OCI-LY7 (cell line): ENCODE data around the gene GSX1.

Source experiments
- CTCF ChIP-seq: fragments of 200-600 bp; sonication (generic); conservative IDR thresholded peaks from 2 replicates; pipeline ENCODE4 v1.5.1; 2014; ENCODE audit warnings: mild to moderate bottlenecking, antibody characterized with exemption, low read length, moderate library complexity, mixed read lengths
- EZH2phosphoT487 ChIP-seq: fragments of 200-600 bp; sonication (generic); IDR thresholded peaks from 2 replicates; pipeline ENCODE4 v1.6.1; 2018; ENCODE audit warnings: low read depth, borderline replicate concordance, mild to moderate bottlenecking, mixed run types, antibody characterized with exemption, low read length, moderate library complexity, mixed read lengths

- TF ChIP-seq CTCF (no peak), EZH2phosphoT487 (no peak)
These were observed 29.3 kb downstream of the GSX1 start for GRCh38 chr13:27821566-27821965.
